Renal pelvis (tissue), 4 donors: Measurements from ENCODE around the gene MTRFR. TPM values are rescaled to one million over a fixed set of nuclear protein-coding genes. Genes with fewer than 3 reads are reported as not detected.
A peak's percentile ranks its signal among the peaks of the same experiment; 100 is the strongest.
"Not testable (repeated sequence)": the region's sequence is repeated elsewhere in the genome, so short reads cannot be mapped to it uniquely, and the experiment has no call there.

ENCODE experiments used
- DNase-seq: peaks from one replicate; pipeline ENCODE4 v3.0.0-alpha.2; 2013
- polyA plus RNA-seq, 3 donors: library from polyadenylated mRNA; unstranded; fragments of 120-200 nt; gene quantifications; one replicate each; pipeline ENCODE4 v1.2.1, GENCODE V29; 2013; ENCODE audit not compliant: insufficient read length in 3 of 3

MTRFR gene
- polyA plus RNA-seq, 3 donors = 19.9 to 23.5 (median 22.3) TPM

DNA sequence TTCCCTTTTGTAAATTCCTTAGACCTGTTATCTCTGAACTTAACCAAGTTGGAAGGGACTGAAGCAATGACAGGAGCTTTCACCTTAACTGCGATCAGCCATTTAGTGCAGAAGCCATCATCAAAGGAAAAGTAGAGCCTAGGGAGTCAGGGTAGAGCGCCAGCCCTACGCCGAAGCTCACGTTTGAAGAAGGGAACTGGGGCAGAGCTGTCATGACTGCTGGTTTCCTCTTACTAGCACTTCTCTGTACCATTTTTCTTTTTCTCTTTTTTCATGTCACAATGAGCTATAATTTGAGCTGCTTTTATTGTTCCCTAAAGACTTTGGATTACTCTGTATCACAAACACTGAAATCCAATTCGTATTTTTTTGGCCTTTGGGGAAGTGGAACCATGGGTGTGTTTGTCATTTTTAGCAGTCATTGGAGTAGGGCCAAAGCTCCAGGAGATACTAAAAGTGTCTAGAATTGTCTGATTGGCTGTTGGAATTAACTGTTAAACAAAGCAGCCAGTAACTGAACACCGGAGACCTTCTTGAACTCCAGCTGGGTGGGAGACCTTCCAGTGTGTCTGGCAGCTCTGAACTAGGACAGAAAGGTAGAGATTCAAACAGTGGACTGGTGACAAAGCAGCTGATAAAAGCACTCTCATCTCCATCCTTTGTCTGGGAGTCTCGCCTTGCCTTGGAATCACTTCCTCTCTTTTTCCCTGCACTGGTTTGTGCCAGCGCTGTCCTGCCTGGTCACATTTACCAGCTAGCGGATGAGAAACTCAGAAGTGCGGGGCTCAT lies 9.1 kb downstream of the MTRFR start:
- DNase-seq = peak; percentile 79

GRCh38 chr12:123243671-123244262 lies 10.5 kb downstream of the MTRFR start:
- DNase-seq = peak; percentile 60

GRCh38 chr12:123245678-123246077 lies 12.4 kb downstream of the MTRFR start:
- DNase-seq = no peak

GRCh38 chr12:123248129-123248528 lies 14.9 kb downstream of the MTRFR start:
- DNase-seq = not testable (repeated sequence)

DNA sequence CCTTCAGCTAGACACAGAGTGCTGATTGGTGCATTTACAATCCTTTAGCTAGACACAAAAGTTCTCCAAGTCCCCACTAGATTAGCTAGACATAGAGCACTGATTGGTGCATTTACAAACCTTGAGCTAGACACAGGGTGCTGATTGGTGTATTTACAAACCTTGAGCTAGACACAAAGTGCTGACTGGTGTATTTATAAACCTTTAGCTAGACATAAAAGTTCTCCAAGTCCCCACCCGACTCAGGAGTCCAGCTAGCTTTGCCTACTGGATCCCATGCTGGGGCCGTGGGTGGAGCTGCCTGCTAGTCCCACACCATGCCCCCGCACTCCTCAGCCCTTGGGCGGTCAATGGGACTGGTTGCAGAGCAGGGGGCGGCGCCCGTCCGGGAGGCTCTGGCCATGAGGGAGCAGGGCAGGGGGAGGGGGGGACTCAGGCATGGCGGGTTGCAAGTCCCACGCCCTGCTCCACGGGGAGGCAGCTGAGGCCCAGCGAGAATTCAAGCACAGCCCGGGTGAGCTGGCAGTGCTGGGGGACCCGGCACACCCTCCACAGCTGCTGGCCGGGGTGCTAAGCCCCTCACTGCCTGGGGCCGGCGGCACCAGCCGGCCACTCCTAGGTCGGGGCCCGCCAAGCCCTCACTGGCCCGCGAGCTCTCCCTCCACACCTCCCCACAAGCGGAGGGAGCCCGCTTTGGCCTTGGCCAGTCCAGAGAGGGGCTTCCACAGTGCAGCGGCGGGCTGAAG lies 15.9 kb downstream of the MTRFR start:
- not testable (repeated sequence) for DNase-seq

DNA sequence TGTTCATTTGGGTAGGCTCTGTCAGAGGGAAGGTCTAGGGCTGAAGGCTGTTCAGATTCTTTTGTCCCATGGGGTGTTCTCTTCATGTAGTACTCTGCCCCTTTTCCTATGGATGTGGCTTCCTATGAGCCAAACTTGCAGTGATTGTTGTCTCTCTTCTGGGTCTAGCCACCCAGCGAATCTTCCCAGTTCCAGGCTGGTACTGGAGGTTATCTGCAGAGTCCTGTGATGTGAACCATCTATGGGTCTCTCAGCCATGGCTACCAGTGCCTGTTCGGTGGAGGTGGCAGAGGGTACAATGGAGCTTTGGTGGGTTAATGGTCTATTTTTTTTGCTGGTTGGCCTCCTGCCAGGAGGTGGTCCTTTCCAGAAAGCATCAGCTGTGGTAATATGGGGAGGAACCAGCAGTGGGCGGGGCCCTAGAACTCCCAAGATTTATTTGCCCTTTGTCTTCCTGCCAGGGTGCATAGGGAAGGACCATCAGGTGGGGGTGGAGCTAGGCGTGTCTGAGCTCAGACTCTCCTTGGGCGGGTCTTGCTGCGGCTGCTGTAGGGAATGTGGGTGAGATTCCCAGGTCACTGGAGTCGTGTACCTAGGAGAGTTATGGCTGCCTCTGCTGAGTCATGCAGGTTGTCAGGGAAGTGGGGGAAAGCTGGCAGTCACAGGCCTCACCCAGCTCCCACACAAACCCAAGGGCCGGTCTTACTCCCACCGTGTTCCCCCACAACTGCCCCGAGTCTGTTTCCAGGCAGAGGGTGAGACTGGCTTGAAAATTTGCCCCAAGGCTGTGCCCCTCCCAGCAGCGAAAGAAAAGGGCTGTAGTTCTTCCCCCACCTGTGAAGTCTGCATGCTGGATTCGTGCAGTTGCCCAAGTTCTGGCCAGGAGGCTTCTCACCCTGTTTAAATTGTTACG lies 17.5 kb downstream of the MTRFR start:
- no peak for DNase-seq

- no peak for DNase-seq
These were observed 18.3 kb downstream of the MTRFR start for GRCh38 chr12:123251403-123252076.

DNA sequence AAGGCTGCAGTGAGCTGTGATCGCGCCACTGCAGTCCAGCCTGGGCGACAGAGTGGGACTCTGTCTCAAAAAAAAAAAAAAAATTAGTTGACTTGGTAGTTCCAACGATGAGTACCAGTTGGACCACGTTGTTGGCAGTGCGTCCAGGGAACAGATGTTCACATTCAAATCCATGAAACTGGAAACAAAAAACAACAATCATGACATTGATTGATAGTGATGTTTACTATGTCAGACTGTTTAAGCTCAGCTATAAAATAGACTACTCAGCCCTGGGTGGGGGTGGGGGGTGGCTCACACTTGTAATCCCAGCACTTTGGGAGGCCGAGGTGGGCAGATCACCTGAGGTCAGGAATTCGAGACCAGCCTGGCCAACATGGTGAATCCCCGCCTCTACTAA lies 19.1 kb downstream of the MTRFR start:
- DNase-seq = not testable (repeated sequence)

DNA sequence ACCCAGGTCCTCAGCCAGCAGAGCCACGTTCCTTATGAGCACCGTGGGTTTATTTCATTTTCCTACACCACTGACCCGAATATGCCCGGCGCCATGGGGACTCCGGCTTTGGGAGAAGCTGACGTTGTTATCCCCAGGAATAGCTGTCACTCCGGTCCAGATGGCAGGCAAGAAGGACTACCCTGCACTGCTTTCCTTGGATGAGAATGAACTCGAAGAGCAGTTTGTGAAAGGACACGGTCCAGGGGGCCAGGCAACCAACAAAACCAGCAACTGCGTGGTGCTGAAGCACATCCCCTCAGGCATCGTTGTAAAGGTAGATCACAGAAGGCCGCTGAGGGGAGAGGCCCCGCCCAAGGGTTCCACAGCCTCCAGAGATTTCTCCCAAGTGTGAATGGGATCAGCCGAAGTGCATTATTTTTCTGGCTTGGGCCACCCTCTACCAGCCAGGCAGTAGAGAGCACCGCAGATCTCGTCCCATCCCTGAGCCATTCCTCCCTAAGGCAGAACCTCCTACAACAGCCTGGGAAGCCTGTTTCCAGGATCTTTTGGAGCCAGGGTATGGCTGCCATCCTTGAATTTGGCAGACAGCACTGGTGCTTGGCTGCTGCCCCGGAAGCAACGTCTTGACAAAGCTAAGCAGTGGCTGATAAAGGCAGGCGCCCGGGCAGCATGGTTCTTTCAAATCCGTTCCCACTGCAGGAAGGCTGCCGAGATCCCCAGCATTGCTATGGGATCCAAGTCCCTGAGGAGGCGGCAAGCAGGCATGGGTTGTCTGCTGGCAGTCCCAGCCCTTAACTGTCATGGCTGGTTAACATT lies 20.6 kb downstream of the MTRFR start:
- no peak for DNase-seq

- no peak for DNase-seq
These were observed 21.7 kb downstream of the MTRFR start for GRCh38 chr12:123254853-123255446.

DNA sequence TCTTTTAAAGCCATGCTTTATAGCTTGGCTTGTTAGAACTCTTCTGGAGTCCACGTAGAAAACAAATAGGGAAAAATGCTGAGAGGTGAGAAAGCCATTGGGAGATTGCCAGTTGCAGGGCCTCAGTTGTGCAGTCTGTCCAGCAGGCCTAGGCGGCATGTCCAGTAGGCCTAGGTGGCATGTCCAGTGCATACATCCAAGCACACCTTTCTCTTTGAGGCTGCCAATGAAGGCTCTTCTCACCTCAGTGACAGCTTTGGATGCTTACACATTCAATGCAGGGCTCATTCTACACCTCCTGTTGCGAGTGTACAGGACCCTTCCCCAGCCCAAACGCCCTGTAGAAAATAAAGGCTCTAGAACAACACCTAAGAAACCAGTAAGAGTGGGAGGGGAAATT lies 25.4 kb downstream of the MTRFR start:
- DNase-seq = no peak

DNA sequence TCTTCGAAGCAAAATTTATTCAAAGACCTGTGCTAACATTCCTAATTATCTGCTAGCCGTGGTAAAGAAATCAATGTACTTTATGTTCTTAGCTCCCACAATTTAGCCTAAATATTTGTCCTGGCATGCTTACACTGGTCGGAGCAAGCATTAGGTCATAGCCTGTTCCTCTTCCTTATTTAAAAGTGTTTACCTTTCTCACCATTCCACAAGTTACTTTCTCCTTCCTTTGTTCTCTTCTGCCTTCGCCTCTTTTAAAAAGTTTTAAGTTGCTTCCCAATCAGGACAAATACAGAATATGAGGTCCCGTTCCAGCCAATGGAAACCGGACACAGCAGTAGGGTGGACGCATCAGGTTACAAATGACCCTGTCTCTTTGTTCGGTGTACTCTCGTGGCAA lies 26.8 kb downstream of the MTRFR start:
- no peak for DNase-seq

DNA sequence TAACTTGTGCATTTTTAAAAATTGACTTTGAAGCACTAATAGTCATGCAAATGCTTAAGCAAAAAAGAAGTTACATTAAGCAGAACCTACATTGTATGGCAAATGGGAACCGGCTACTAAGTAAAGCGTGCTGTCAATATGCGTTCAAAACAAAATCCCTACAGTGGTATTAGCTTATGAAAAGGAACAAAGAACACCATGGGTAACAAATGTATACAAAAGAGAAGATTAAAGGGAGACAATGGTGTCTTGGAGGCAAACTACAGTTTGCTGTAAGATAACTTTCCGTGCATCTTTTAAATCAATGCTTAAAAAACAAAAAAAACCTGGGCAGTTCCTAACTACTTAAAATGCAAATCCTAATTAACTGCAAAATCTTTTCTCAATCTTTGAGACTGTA lies 28.0 kb downstream of the MTRFR start:
- no peak for DNase-seq

GRCh38 chr12:123263196-123263817 lies 30.1 kb downstream of the MTRFR start:
- no peak for DNase-seq

DNA sequence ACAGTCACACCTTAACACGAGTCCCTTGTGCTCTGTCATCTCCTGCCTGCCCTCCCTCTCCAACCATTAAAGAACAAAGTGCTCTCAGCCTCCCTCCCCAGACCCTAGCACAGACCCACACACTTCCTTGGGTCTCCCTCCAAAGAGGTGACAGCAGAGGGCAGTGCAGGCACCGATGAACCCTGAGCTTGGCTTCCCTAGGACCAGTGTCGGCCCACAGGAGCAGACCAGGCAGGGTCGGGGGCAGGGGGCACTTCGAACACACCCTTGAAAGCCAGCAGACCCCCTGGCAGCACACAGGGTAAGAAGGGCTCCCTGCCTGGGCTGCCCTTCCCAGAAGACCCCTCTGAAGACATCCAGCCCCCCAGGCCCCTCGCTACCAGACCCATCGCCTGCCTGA lies 31.4 kb downstream of the MTRFR start:
- DNase-seq = no peak

DNA sequence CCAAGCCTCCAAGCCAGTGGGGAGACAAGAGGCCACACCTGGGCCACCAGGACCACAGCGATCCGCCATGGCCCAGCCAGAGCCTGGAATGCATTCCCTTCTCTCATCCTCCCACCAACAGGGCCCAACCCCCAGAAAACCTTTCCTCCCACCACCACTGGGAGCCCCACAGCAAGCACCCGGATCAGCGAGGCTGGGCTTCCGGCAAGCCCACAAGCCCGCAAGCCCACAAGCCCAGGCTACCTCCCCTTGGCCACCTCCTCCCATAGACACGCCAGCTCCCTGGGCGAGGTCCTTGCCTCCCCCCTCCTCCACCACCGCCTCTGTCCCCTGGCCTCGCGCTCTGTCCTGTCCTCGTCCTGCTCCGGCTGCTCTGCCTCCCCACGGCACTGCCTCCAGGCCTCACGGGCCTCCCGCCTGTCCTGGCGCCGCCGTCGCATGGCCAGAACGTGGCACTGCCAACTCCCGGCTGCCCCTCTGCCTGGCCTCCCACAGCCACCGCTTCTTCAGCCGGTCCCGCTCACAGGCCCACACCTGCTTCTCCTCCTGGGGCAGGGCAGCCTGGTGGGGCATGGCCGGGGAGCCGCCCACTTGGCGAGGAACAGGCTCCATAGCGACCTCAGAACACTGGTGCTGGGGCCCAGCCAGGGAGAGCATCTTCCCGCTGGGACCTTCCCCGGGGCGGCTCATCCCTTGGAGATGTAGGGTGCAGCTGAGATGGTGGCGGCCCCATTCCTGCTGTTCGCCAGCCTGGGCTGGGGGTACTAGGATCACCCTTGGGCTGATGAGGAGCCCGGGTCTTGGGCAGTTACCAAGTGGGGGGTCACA lies 32.8 kb downstream of the MTRFR start:
- no peak for DNase-seq

DNA sequence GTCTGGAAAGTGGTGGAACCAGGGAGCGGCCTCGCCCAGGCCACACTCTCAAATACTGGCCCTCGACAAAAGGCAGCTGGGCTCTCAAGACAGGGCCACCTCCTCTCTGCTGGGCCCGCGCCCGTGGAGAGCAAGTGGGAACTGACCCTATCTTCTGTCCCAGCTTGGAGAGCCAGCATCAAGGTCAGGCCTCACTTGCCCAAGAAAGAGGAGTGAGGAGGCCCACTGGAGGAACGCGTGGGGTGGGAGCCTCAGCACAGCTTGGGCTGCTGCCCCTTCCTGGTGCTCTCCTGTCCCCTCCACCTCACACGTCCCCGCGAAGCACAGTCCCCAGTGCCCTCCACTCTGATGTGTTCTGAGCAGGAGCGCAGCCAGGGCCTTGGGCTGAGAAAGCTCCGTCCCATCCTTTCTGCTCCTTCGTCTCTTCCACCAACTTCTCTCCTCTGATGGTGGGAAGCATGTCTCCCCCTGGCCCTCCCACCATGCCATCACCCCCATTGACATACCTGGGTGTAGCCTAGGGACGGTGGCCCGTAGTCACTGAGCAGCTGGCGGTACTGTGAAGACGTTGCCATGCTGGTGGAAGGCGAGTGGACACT lies 33.5 kb downstream of the MTRFR start:
- DNase-seq = no peak

- no peak for DNase-seq
These were observed 34.2 kb downstream of the MTRFR start for GRCh38 chr12:123267335-123267920.
